Tibial nerve (tissue), 4 donors: ENCODE measurements around the gene AOPEP. TPM values are rescaled to one million over a fixed set of nuclear protein-coding genes. Genes with fewer than 3 reads are reported as not detected.
A peak's percentile ranks its signal among the peaks of the same experiment; 100 is the strongest.

Experiments
- DNase-seq, 2 donors: peaks; one replicate each; pipeline ENCODE4 v3.0.0-alpha.2; 2019; ENCODE audit warnings: low spot score in 2 of 2
- H3K27ac ChIP-seq, 4 donors: fragments of 200-600 bp; sonication (generic) in 3 of 4; one replicate each; pipeline ENCODE4 v1.5.1; 2017 to 2019; ENCODE audit warnings: mild to moderate bottlenecking in 1 of 4
- H3K27me3 ChIP-seq, 2 donors: fragments of 200-600 bp; sonication (generic) in 1 of 2; one replicate each; pipeline versions ENCODE4 v1.5.1 to v1.6.0; 2017 to 2019
- H3K36me3 ChIP-seq, 3 donors: fragments of 200-600 bp; sonication (generic); one replicate each; pipeline ENCODE4 v1.5.1; 2018 to 2019
- H3K4me1 ChIP-seq, 4 donors: fragments of 200-600 bp; sonication (generic) in 3 of 4; one replicate each; pipeline ENCODE4 v1.5.1; 2017 to 2019
- H3K4me3 ChIP-seq, 4 donors: fragments of 200-600 bp; sonication (generic) in 3 of 4; one replicate each; pipeline ENCODE4 v1.5.1; 2017 to 2019; ENCODE audit warnings: mild to moderate bottlenecking in 1 of 4, moderate library complexity in 1 of 4
- H3K9me3 ChIP-seq, 4 donors: fragments of 200-600 bp; sonication (generic) in 3 of 4; one replicate each; pipeline ENCODE4 v1.5.1; 2017 to 2019
- CTCF ChIP-seq, 5 experiments: fragments of 200-600 bp in 3 of 5; fragments of 450-650 bp in 2 of 5; sonication (generic) in 3 of 5; IDR thresholded peaks; one replicate each; pipeline ENCODE4 v1.5.1; 2016 to 2019; ENCODE audit warnings: antibody characterized with exemption in 5 of 5, mild to moderate bottlenecking in 3 of 5, moderate library complexity in 2 of 5
- EP300 ChIP-seq, 2 donors: sonication (generic); formaldehyde crosslinking; IDR thresholded peaks; one replicate each; pipeline ENCODE4 v1.6.1; 2017; ENCODE audit warnings: antibody characterized with exemption in 2 of 2, mild to moderate bottlenecking in 1 of 2
- POLR2A ChIP-seq, 2 donors: fragments of 450-650 bp; IDR thresholded peaks; one replicate each; pipeline ENCODE4 v1.6.1; 2017; ENCODE audit warnings: antibody characterized with exemption in 2 of 2, mild to moderate bottlenecking in 2 of 2, moderate library complexity in 2 of 2
- WGBS, 2 donors: methylation state at CpG; one replicate each; pipeline ENCODE4 v1.1.5; 2018; 5-methylcytosine and 5-hydroxymethylcytosine counted together
- total RNA-seq, 4 donors: library from RNA; depleted of rRNA; stranded (reverse); fragments of >200 nt; gene quantifications; one replicate each; pipeline ENCODE4 v1.1.0, GENCODE V29; 2016

Gene AOPEP
- total RNA-seq, 4 donors from 2014 or later: 236 to 323 (median 265) TPM

DNA sequence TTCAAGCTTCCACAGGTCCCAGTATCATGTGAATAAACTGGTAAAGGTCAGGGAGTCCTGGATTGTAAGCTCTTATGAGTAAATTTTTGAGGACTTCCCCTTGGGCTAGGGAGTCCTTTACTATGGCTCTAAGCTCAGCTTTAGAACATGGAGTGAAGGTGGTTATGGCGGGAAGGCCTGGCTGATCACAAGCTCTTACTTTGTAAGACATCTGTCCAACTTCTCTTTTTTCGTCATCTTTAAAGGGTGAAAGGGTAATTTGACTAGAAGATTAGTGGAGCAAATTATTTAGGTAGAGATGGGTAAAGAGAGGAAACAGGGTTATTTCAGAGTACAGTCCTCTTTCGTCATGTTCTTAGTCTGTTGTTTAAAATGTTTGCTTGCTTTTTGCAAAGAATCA lies 155.4 kb downstream of the AOPEP start:
- 74 to 75% methylated on average over 3 of the region's 3 CpGs for WGBS, 2 donors
- TF ChIP-seq CTCF (IDR thresholded peaks at IDR 0.05): no peak
- TF ChIP-seq EP300 (IDR thresholded peaks at IDR 0.05): no peak
- TF ChIP-seq POLR2A (IDR thresholded peaks at IDR 0.05): no peak
- Histone ChIP-seq H3K9me3 (no peaks in the 10 kb centered on the region), H3K27ac (peak overlapping the region in 2 of 4 donors; percentile 40 to 57), H3K36me3 (no peaks in the 10 kb centered on the region), H3K4me1 (peaks cover 0 to 40% (median 10%) of the 10 kb centered on the region in 4 donors), H3K4me3 (no peak overlapping the region), H3K27me3 (no peaks in the 10 kb centered on the region)
- no peak for DNase-seq

DNA sequence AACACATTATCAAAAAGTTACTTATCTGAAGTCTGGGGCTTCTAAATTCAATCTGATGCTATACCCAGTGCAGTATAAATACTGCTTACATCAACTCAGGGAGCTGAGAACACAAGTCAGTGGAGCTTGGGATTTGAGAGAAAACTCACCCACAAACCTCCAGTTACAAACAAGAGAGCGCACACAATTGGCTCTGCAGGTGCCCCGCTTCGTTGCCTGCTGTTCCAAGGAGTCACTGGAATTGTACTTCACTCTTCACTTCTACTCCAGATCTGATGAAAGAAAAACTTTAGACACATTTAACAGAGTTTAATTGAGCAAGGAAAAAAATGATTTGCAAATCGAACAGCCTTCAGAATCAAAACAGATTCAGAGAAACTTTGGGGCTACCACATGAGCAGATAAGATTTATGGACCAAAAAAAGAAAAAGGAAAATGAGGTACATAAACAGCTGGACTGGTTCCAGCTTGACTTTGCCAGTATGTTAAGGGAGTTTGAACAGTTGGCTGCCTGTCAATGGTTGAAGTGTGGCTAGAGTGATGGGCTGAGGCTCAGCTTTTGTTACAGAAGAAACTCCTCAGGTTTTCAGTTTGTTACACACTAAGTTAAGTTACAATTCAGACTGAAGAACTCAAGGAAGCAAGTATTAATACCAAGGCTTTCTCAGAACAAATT lies 156.6 kb downstream of the AOPEP start:
- 66 to 69% methylated on average over 4 of the region's 4 CpGs for WGBS, 2 donors
- no peaks in the 10 kb centered on the region for H3K36me3 ChIP-seq
- no peaks in the 10 kb centered on the region for H3K27me3 ChIP-seq
- H3K4me1 ChIP-seq: peaks cover 0 to 30% (median 10%) of the 10 kb centered on the region in 4 donors
- no peak for DNase-seq
- no peak overlapping the region for H3K4me3 ChIP-seq
- H3K9me3 ChIP-seq: no peaks in the 10 kb centered on the region
- no peak overlapping the region for H3K27ac ChIP-seq
- no peak for TF ChIP-seq CTCF (IDR thresholded peaks at IDR 0.05)
- no peak for TF ChIP-seq POLR2A (IDR thresholded peaks at IDR 0.05)
- no peak for TF ChIP-seq EP300 (IDR thresholded peaks at IDR 0.05)

GRCh38 chr9:94885854-94886447 lies 159.5 kb downstream of the AOPEP start:
- peaks cover 0 to 26% (median 10%) of the 10 kb centered on the region in 4 donors for H3K4me1 ChIP-seq
- H3K9me3 ChIP-seq: peaks cover 0 to 7% (median 2%) of the 10 kb centered on the region in 4 donors
- peaks cover 0 to 7% (median 0%) of the 10 kb centered on the region in 3 donors for H3K36me3 ChIP-seq
- no peak for TF ChIP-seq EP300 (IDR thresholded peaks at IDR 0.05)
- no peak for TF ChIP-seq POLR2A (IDR thresholded peaks at IDR 0.05)
- no peak for TF ChIP-seq CTCF (IDR thresholded peaks at IDR 0.05)
- no peaks in the 10 kb centered on the region for H3K27me3 ChIP-seq
- DNase-seq: no peak
- WGBS, 2 donors: 91 to 94% methylated on average over 4 of the region's 4 CpGs
- H3K27ac ChIP-seq: peak overlapping the region in 2 of 4 donors; percentile 16 to 56
- no peak overlapping the region for H3K4me3 ChIP-seq

DNA sequence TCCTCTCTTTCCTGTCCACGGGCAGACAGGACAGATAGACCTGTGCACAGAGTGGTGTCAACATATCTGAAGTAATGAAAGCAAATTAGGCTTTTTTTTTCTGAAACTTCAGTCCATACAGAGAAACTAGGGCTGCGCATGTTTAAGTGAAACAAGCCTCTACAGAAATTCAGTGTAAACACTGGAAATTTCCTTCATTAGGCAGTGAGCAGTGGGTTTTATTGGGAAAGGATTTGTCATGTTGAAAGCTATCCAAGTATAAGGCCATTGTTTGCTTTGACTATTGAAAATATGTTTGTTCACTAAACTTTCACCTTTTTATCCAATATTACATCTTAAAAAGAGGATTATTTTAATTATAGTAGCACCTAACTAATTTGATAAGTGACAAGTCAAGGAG lies 161.2 kb downstream of the AOPEP start:
- 97 to 98% methylated on average over 2 of the region's 2 CpGs for WGBS, 2 donors
- peaks cover 0 to 12% (median 3%) of the 10 kb centered on the region in 4 donors for H3K4me1 ChIP-seq
- peaks cover 0 to 7% (median 0%) of the 10 kb centered on the region in 3 donors for H3K36me3 ChIP-seq
- H3K9me3 ChIP-seq: peaks cover 0 to 13% (median 2%) of the 10 kb centered on the region in 4 donors
- H3K4me3 ChIP-seq: no peak overlapping the region
- TF ChIP-seq EP300 (IDR thresholded peaks at IDR 0.05) (no peak), POLR2A (IDR thresholded peaks at IDR 0.05) (no peak), CTCF (IDR thresholded peaks at IDR 0.05) (no peak)
- no peak overlapping the region for H3K27ac ChIP-seq
- no peak for DNase-seq
- H3K27me3 ChIP-seq: no peaks in the 10 kb centered on the region

- H3K4me1 ChIP-seq: peaks cover 0 to 5% (median 0%) of the 10 kb centered on the region in 4 donors
- TF ChIP-seq EP300 (IDR thresholded peaks at IDR 0.05): no peak
- TF ChIP-seq CTCF (IDR thresholded peaks at IDR 0.05): no peak
- no peak for TF ChIP-seq POLR2A (IDR thresholded peaks at IDR 0.05)
- H3K4me3 ChIP-seq: no peak overlapping the region
- DNase-seq: no peak
- H3K9me3 ChIP-seq: peaks cover 0 to 13% (median 2%) of the 10 kb centered on the region in 4 donors
- H3K27me3 ChIP-seq: no peaks in the 10 kb centered on the region
- H3K27ac ChIP-seq: no peak overlapping the region
- WGBS, 2 donors: 94 to 98% methylated on average over 8 of the region's 8 CpGs
- H3K36me3 ChIP-seq: peaks cover 0 to 7% (median 0%) of the 10 kb centered on the region in 3 donors
These were observed 162.3 kb downstream of the AOPEP start for GRCh38 chr9:94888775-94889174.
